ENCODE measurements around the gene BATF2. TPM values are rescaled to one million over a fixed set of nuclear protein-coding genes. Genes with fewer than 3 reads are reported as not detected.

Gene BATF2
- total and polyA plus RNA-seq, 9 of the 15 experiments (the other 6 are each of a cell fraction or from before 2014, with no cell fraction given), result 1.7 to 8.9 (median 6.4) TPM

GRCh38 chr11:64947208-64947814, 49.5 kb downstream of the BATF2 start (continued):
- no peak for TF ChIP-seq ZC3H8 (IDR thresholded peaks at IDR 0.05)
- TF ChIP-seq ZNF408 (CRISPR knock-in tag; IDR thresholded peaks at IDR 0.05; ENCODE audit: low read depth), result no peak
- TF ChIP-seq L3MBTL2 (IDR thresholded peaks at IDR 0.05), result peak; percentile 24; the same call in 1 of the 2 replicates
- TF ChIP-seq TSHZ1 (CRISPR knock-in tag; IDR thresholded peaks at IDR 0.05), result no peak
- TF ChIP-seq PRDM10 (IDR thresholded peaks at IDR 0.05; ENCODE audit: partially characterized antibody), result peak; percentile 3
- no peak for TF ChIP-seq MCM3 (IDR thresholded peaks at IDR 0.05)
- peak; percentile 23 to 42 (median 39); a peak in 3 of 6 replicates for TF ChIP-seq CTCF (IDR thresholded peaks at IDR 0.05 in 2 of 3, conservative IDR thresholded peaks at IDR 0.05 in 1 of 3; ENCODE audit: insufficient read depth in 2 of 3, low read depth in 1 of 3, low read length in 3 of 3)

Small RNA genes within 50 kb of the gene (microRNA-seq; reads per million reads assigned to microRNA genes)
- gene MIR6879 (ENCODE audit: borderline microRNAs expressed), result 0.27 reads per million

Small RNA genes within 50 kb of the gene (small RNA-seq; reads per million reads assigned to genes)
- gene MIR6879 (not detected), gene SNX15 (not detected)

Other genes with a start within 250 kb of the BATF2 start
Only the 7 nearest of the 24 such genes appear.
- gene PPP2R5B, start 72.3 kb downstream of the BATF2 start, total RNA-seq (2014; rRNA removed), result 3.3 and 5.2 TPM in 2 replicates
- gene PPP2R5B, start 72.3 kb downstream of the BATF2 start, total RNA-seq (2014; rRNA removed; fragmentation: Illumina TruSeq; extraction: Trizol), result 1.8 and 3.2 TPM in 2 replicates
- 2.5 and 2.6 TPM in 2 replicates for gene PPP2R5B, start 72.3 kb downstream of the BATF2 start, total RNA-seq (2015; rRNA removed; fragmentation: Illumina TruSeq; extraction: Trizol)
- 6.4 and 7.8 TPM in 2 replicates for gene PPP2R5B, start 72.3 kb downstream of the BATF2 start, total RNA-seq (2021)
- gene PPP2R5B, start 72.3 kb downstream of the BATF2 start, polyA plus RNA-seq (2011; rRNA removed), result 7.3 and 11.1 TPM in 2 replicates
- gene PPP2R5B, start 72.3 kb downstream of the BATF2 start, polyA plus RNA-seq (2014; fragmentation: Illumina TruSeq; extraction: Trizol), result 5.1 and 5.2 TPM in 2 replicates
- gene PPP2R5B, start 72.3 kb downstream of the BATF2 start, polyA plus RNA-seq (2014; fragmentation: Nextera tagmentation; extraction: Ambion mirVana), result under 1 TPM; 0.10 to 0.13 TPM
- 5.1 and 6.1 TPM in 2 replicates for gene PPP2R5B, start 72.3 kb downstream of the BATF2 start, polyA plus RNA-seq (2014; rRNA removed)
- not detected in 2 replicates for gene GPHA2, start 61.1 kb downstream of the BATF2 start, total RNA-seq (2014; rRNA removed)
- not detected in 2 replicates for gene GPHA2, start 61.1 kb downstream of the BATF2 start, total RNA-seq (2014; rRNA removed; fragmentation: Illumina TruSeq; extraction: Trizol)
- gene GPHA2, start 61.1 kb downstream of the BATF2 start, total RNA-seq (2015; rRNA removed; fragmentation: Illumina TruSeq; extraction: Trizol), result 0.22 TPM in 1 of 2 replicates, not detected in the other
- not detected in 2 replicates for gene GPHA2, start 61.1 kb downstream of the BATF2 start, total RNA-seq (2021)
- gene GPHA2, start 61.1 kb downstream of the BATF2 start, polyA plus RNA-seq (2011; rRNA removed), result not detected in 2 replicates
- not detected in 2 replicates for gene GPHA2, start 61.1 kb downstream of the BATF2 start, polyA plus RNA-seq (2014; fragmentation: Illumina TruSeq; extraction: Trizol)
- gene GPHA2, start 61.1 kb downstream of the BATF2 start, polyA plus RNA-seq (2014; fragmentation: Nextera tagmentation; extraction: Ambion mirVana), result under 1 TPM in 1 of 2 experiments, not detected in 1; 0.17 TPM
- 1.4 TPM in 1 of 2 replicates, not detected in the other for gene GPHA2, start 61.1 kb downstream of the BATF2 start, polyA plus RNA-seq (2014; rRNA removed)
- gene MAJIN, start 24.9 kb downstream of the BATF2 start, total RNA-seq (2014; rRNA removed), result 0.12 TPM in 1 of 2 replicates, not detected in the other
- gene MAJIN, start 24.9 kb downstream of the BATF2 start, total RNA-seq (2014; rRNA removed; fragmentation: Illumina TruSeq; extraction: Trizol), result 0.18 and 0.29 TPM in 2 replicates
- gene MAJIN, start 24.9 kb downstream of the BATF2 start, total RNA-seq (2015; rRNA removed; fragmentation: Illumina TruSeq; extraction: Trizol), result 0.68 and 0.83 TPM in 2 replicates
- 0.24 TPM in 1 of 2 replicates, not detected in the other for gene MAJIN, start 24.9 kb downstream of the BATF2 start, total RNA-seq (2021)
- gene MAJIN, start 24.9 kb downstream of the BATF2 start, polyA plus RNA-seq (2011; rRNA removed), result 0.28 and 0.42 TPM in 2 replicates
- 0.39 TPM in 1 of 2 replicates, not detected in the other for gene MAJIN, start 24.9 kb downstream of the BATF2 start, polyA plus RNA-seq (2014; fragmentation: Illumina TruSeq; extraction: Trizol)
- under 1 TPM in 1 of 2 experiments, not detected in 1; 0.21 TPM for gene MAJIN, start 24.9 kb downstream of the BATF2 start, polyA plus RNA-seq (2014; fragmentation: Nextera tagmentation; extraction: Ambion mirVana)
- 0.17 and 0.30 TPM in 2 replicates for gene MAJIN, start 24.9 kb downstream of the BATF2 start, polyA plus RNA-seq (2014; rRNA removed)
- 141 and 204 TPM in 2 replicates for gene ARL2, start 17.2 kb upstream of the BATF2 start, total RNA-seq (2014; rRNA removed)
- 39.9 and 48.4 TPM in 2 replicates for gene ARL2, start 17.2 kb upstream of the BATF2 start, total RNA-seq (2014; rRNA removed; fragmentation: Illumina TruSeq; extraction: Trizol)
- 88.1 and 90.6 TPM in 2 replicates for gene ARL2, start 17.2 kb upstream of the BATF2 start, total RNA-seq (2015; rRNA removed; fragmentation: Illumina TruSeq; extraction: Trizol)
- 101 and 112 TPM in 2 replicates for gene ARL2, start 17.2 kb upstream of the BATF2 start, total RNA-seq (2021)
- 114 and 171 TPM in 2 replicates for gene ARL2, start 17.2 kb upstream of the BATF2 start, polyA plus RNA-seq (2011; rRNA removed)
- gene ARL2, start 17.2 kb upstream of the BATF2 start, polyA plus RNA-seq (2014; fragmentation: Illumina TruSeq; extraction: Trizol), result 92.2 and 138 TPM in 2 replicates
- gene ARL2, start 17.2 kb upstream of the BATF2 start, polyA plus RNA-seq (2014; fragmentation: Nextera tagmentation; extraction: Ambion mirVana), result 10 to 100 TPM in 1 of 2 experiments, 1 to 10 TPM in 1; 5.7 to 32.6 TPM
- 154 and 169 TPM in 2 replicates for gene ARL2, start 17.2 kb upstream of the BATF2 start, polyA plus RNA-seq (2014; rRNA removed)
- 18.3 and 33.3 TPM in 2 replicates for gene SNX15, start 30.5 kb upstream of the BATF2 start, total RNA-seq (2014; rRNA removed)
- 6.9 and 8.3 TPM in 2 replicates for gene SNX15, start 30.5 kb upstream of the BATF2 start, total RNA-seq (2014; rRNA removed; fragmentation: Illumina TruSeq; extraction: Trizol)
- gene SNX15, start 30.5 kb upstream of the BATF2 start, total RNA-seq (2015; rRNA removed; fragmentation: Illumina TruSeq; extraction: Trizol), result 14.9 and 15.2 TPM in 2 replicates
- 21.3 and 27.8 TPM in 2 replicates for gene SNX15, start 30.5 kb upstream of the BATF2 start, total RNA-seq (2021)
- 4.5 and 13.3 TPM in 2 replicates for gene SNX15, start 30.5 kb upstream of the BATF2 start, polyA plus RNA-seq (2011; rRNA removed)
- gene SNX15, start 30.5 kb upstream of the BATF2 start, polyA plus RNA-seq (2014; fragmentation: Illumina TruSeq; extraction: Trizol), result 20.1 and 24.7 TPM in 2 replicates
- 1 to 10 TPM; 1.8 to 2.8 TPM for gene SNX15, start 30.5 kb upstream of the BATF2 start, polyA plus RNA-seq (2014; fragmentation: Nextera tagmentation; extraction: Ambion mirVana)
- gene SNX15, start 30.5 kb upstream of the BATF2 start, polyA plus RNA-seq (2014; rRNA removed), result 18.2 and 19.5 TPM in 2 replicates
- 21.2 and 27.0 TPM in 2 replicates for gene SAC3D1, start 44.2 kb upstream of the BATF2 start, total RNA-seq (2014; rRNA removed)
- gene SAC3D1, start 44.2 kb upstream of the BATF2 start, total RNA-seq (2014; rRNA removed; fragmentation: Illumina TruSeq; extraction: Trizol), result 2.4 and 5.1 TPM in 2 replicates
- gene SAC3D1, start 44.2 kb upstream of the BATF2 start, total RNA-seq (2015; rRNA removed; fragmentation: Illumina TruSeq; extraction: Trizol), result 14.8 and 17.0 TPM in 2 replicates
- 35.2 and 35.7 TPM in 2 replicates for gene SAC3D1, start 44.2 kb upstream of the BATF2 start, total RNA-seq (2021)
- 5.8 and 7.6 TPM in 2 replicates for gene SAC3D1, start 44.2 kb upstream of the BATF2 start, polyA plus RNA-seq (2011; rRNA removed)
- gene SAC3D1, start 44.2 kb upstream of the BATF2 start, polyA plus RNA-seq (2014; fragmentation: Illumina TruSeq; extraction: Trizol), result 4.0 and 9.0 TPM in 2 replicates
- gene SAC3D1, start 44.2 kb upstream of the BATF2 start, polyA plus RNA-seq (2014; fragmentation: Nextera tagmentation; extraction: Ambion mirVana), result under 1 TPM; 0.20 to 0.80 TPM
- gene SAC3D1, start 44.2 kb upstream of the BATF2 start, polyA plus RNA-seq (2014; rRNA removed), result 23.8 and 25.4 TPM in 2 replicates
- gene NAALADL1, start 61.6 kb upstream of the BATF2 start, total RNA-seq (2014; rRNA removed), result 0.16 TPM in 1 of 2 replicates, not detected in the other
- not detected in 2 replicates for gene NAALADL1, start 61.6 kb upstream of the BATF2 start, total RNA-seq (2014; rRNA removed; fragmentation: Illumina TruSeq; extraction: Trizol)
- gene NAALADL1, start 61.6 kb upstream of the BATF2 start, total RNA-seq (2015; rRNA removed; fragmentation: Illumina TruSeq; extraction: Trizol), result 0.07 TPM in 1 of 2 replicates, not detected in the other
- gene NAALADL1, start 61.6 kb upstream of the BATF2 start, total RNA-seq (2021), result 0.22 and 0.38 TPM in 2 replicates
- 0.06 and 0.16 TPM in 2 replicates for gene NAALADL1, start 61.6 kb upstream of the BATF2 start, polyA plus RNA-seq (2011; rRNA removed)
- gene NAALADL1, start 61.6 kb upstream of the BATF2 start, polyA plus RNA-seq (2014; fragmentation: Illumina TruSeq; extraction: Trizol), result 0.27 and 0.29 TPM in 2 replicates
- not detected for gene NAALADL1, start 61.6 kb upstream of the BATF2 start, polyA plus RNA-seq (2014; fragmentation: Nextera tagmentation; extraction: Ambion mirVana)
- 0.07 and 0.72 TPM in 2 replicates for gene NAALADL1, start 61.6 kb upstream of the BATF2 start, polyA plus RNA-seq (2014; rRNA removed)